HEK293 (cell line): ENCODE data around the gene PROKR1.

Source experiments
- CTCF ChIP-seq: fragments of 450-650 bp; formaldehyde crosslinking; IDR thresholded peaks from 2 replicates; pipeline ENCODE4 v1.5.1; 2016; ENCODE audit warnings: missing biosample characterization, missing genetic modification characterization
- MZF1 ChIP-seq: fragments of 450-650 bp; formaldehyde crosslinking; IDR thresholded peaks from 2 replicates; pipeline ENCODE4 v1.5.1; 2017; ENCODE audit warnings: missing biosample characterization, missing genetic modification characterization, borderline replicate concordance
- PATZ1 ChIP-seq: fragments of 450-650 bp; formaldehyde crosslinking; IDR thresholded peaks from 2 replicates; pipeline ENCODE4 v1.5.1; 2016; ENCODE audit warnings: missing biosample characterization, missing genetic modification characterization
- YY1 ChIP-seq: fragments of 450-650 bp; formaldehyde crosslinking; IDR thresholded peaks from 2 replicates; pipeline ENCODE4 v1.5.1; 2018; ENCODE audit warnings: missing biosample characterization, missing genetic modification characterization
- ZNF248 ChIP-seq: fragments of 450-650 bp; formaldehyde crosslinking; IDR thresholded peaks from 2 replicates; pipeline ENCODE4 v1.5.1; 2017; ENCODE audit warnings: missing biosample characterization, missing genetic modification characterization
- ZNF274 ChIP-seq, 2 experiments: fragments of 200-500 bp in 1 of 2; fragments of 450-650 bp in 1 of 2; sonication (Bioruptor generic) in 1 of 2; formaldehyde crosslinking in 1 of 2; IDR thresholded peaks; 2 replicates each; pipeline versions ENCODE4 v1.5.1 to v1.6.1; 2014 to 2016; ENCODE audit warnings: borderline replicate concordance in 1 of 2, inconsistent platforms in 1 of 2, low read length in 1 of 2, missing biosample characterization in 1 of 2, missing genetic modification characterization in 1 of 2
- ZNF449 ChIP-seq: fragments of 450-650 bp; formaldehyde crosslinking; IDR thresholded peaks from 2 replicates; pipeline ENCODE4 v1.5.1; 2017; ENCODE audit warnings: missing biosample characterization, mild to moderate bottlenecking, missing genetic modification characterization, moderate library complexity
- ZNF639 ChIP-seq: fragments of 450-650 bp; formaldehyde crosslinking; IDR thresholded peaks from 2 replicates; pipeline ENCODE4 v1.5.1; 2016; ENCODE audit warnings: missing biosample characterization, missing genetic modification characterization
- ZNF658 ChIP-seq: fragments of 450-650 bp; formaldehyde crosslinking; IDR thresholded peaks from 2 replicates; pipeline ENCODE4; 2016; ENCODE audit warnings: missing biosample characterization, missing genetic modification characterization
- ZNF792 ChIP-seq: fragments of 450-650 bp; formaldehyde crosslinking; IDR thresholded peaks from 2 replicates; pipeline ENCODE4 v1.5.1; 2016; ENCODE audit warnings: missing biosample characterization, missing genetic modification characterization
- ZSCAN30 ChIP-seq: fragments of 450-650 bp; IDR thresholded peaks from 2 replicates; pipeline ENCODE4 v1.5.1; 2018; ENCODE audit warnings: missing biosample characterization, mild to moderate bottlenecking, missing genetic modification characterization, moderate library complexity

GRCh38 chr2:68684197-68684596 lies 40.8 kb downstream of the PROKR1 start:
- no peak for TF ChIP-seq CTCF (tag by site-specific recombination)
- no peak for TF ChIP-seq ZNF792 (tag by site-specific recombination)
- TF ChIP-seq ZSCAN30, result no peak
- no peak for TF ChIP-seq PATZ1 (tag by site-specific recombination)
- TF ChIP-seq ZNF639 (tag by site-specific recombination), result no peak
- no peak for TF ChIP-seq YY1 (tag by site-specific recombination)
- TF ChIP-seq ZNF248 (tag by site-specific recombination), result no peak
- TF ChIP-seq ZNF658 (tag by site-specific recombination), result no peak
- no peak for TF ChIP-seq ZNF274 (IDR thresholded peaks at IDR 0.05; ENCODE audit: low read length)
- no peak for TF ChIP-seq ZNF274 (tag by site-specific recombination; IDR thresholded peaks at IDR 0.05; ENCODE audit: borderline replicate concordance)
- TF ChIP-seq ZNF449 (tag by site-specific recombination), result no peak
- no peak for TF ChIP-seq MZF1 (tag by site-specific recombination)
